Measurements from ENCODE around the gene ADCY10. TPM values are rescaled to one million over a fixed set of nuclear protein-coding genes. Genes with fewer than 3 reads are reported as not detected.
A peak's percentile ranks its signal among the peaks of the same experiment; 100 is the strongest.

Gene ADCY10
- polyA plus RNA-seq, 2 donors: 0.04 TPM; not detected in 1

GRCh38 chr1:167794043-167794442 lies 119.9 kb downstream of the ADCY10 start:
- Histone ChIP-seq H3K4me1 (ENCODE audit: control insufficient read depth in 2 of 2, insufficient read depth in 2 of 2, low read length in 1 of 2) (peaks cover 0 to 7% of the 10 kb centered on the region in 2 donors), H3K9me3 (ENCODE audit: control insufficient read depth in 2 of 2, insufficient read depth in 1 of 2, low read depth in 1 of 2, low read length in 1 of 2) (no peaks in the 10 kb centered on the region), H3K27me3 (ENCODE audit: control insufficient read depth in 1 of 2, insufficient read depth in 2 of 2, low read length in 2 of 2) (no peaks in the 10 kb centered on the region), H3K4me3 (ENCODE audit: low read depth in 1 of 2, low read length in 2 of 2) (no peak overlapping the region), H3K27ac (ENCODE audit: low read depth in 2 of 2, low read length in 1 of 2) (no peak overlapping the region), H3K36me3 (ENCODE audit: control insufficient read depth in 2 of 2, insufficient read depth in 2 of 2, low read length in 1 of 2) (no peaks in the 10 kb centered on the region)
- WGBS, 2 donors: 76 to 77% methylated on average over 1 of the region's 1 CpG

GRCh38 chr1:167792188-167792565 lies 121.8 kb downstream of the ADCY10 start:
- Histone ChIP-seq H3K4me1 (ENCODE audit: control insufficient read depth in 2 of 2, insufficient read depth in 2 of 2, low read length in 1 of 2) (peaks cover 0 to 7% of the 10 kb centered on the region in 2 donors), H3K27ac (ENCODE audit: low read depth in 2 of 2, low read length in 1 of 2) (peak overlapping the region in 1 of 2 donors; percentile 17), H3K4me3 (ENCODE audit: low read depth in 1 of 2, low read length in 2 of 2) (no peak overlapping the region), H3K27me3 (ENCODE audit: control insufficient read depth in 1 of 2, insufficient read depth in 2 of 2, low read length in 2 of 2) (no peaks in the 10 kb centered on the region), H3K9me3 (ENCODE audit: control insufficient read depth in 2 of 2, insufficient read depth in 1 of 2, low read depth in 1 of 2, low read length in 1 of 2) (no peaks in the 10 kb centered on the region), H3K36me3 (ENCODE audit: control insufficient read depth in 2 of 2, insufficient read depth in 2 of 2, low read length in 1 of 2) (peaks cover 0 to 4% of the 10 kb centered on the region in 2 donors)
- WGBS, 2 donors: 79 to 83% methylated on average over 4 of the region's 4 CpGs

GRCh38 chr1:167791281-167792187 lies 122.4 kb downstream of the ADCY10 start:
- Histone ChIP-seq H3K36me3 (ENCODE audit: control insufficient read depth in 2 of 2, insufficient read depth in 2 of 2, low read length in 1 of 2) (peaks cover 0 to 4% of the 10 kb centered on the region in 2 donors), H3K9me3 (ENCODE audit: control insufficient read depth in 2 of 2, insufficient read depth in 1 of 2, low read depth in 1 of 2, low read length in 1 of 2) (no peaks in the 10 kb centered on the region), H3K27ac (ENCODE audit: low read depth in 2 of 2, low read length in 1 of 2) (peak overlapping the region; percentile 58 to 71)

GRCh38 chr1:167790117-167790516 lies 123.8 kb downstream of the ADCY10 start:
- H3K9me3 ChIP-seq (ENCODE audit: control insufficient read depth in 2 of 2, insufficient read depth in 1 of 2, low read depth in 1 of 2, low read length in 1 of 2): no peaks in the 10 kb centered on the region
- peaks cover 0 to 5% of the 10 kb centered on the region in 2 donors for H3K36me3 ChIP-seq (ENCODE audit: control insufficient read depth in 2 of 2, insufficient read depth in 2 of 2, low read length in 1 of 2)
- peaks cover 0 to 7% of the 10 kb centered on the region in 2 donors for H3K4me1 ChIP-seq (ENCODE audit: control insufficient read depth in 2 of 2, insufficient read depth in 2 of 2, low read length in 1 of 2)
- no peaks in the 10 kb centered on the region for H3K27me3 ChIP-seq (ENCODE audit: control insufficient read depth in 1 of 2, insufficient read depth in 2 of 2, low read length in 2 of 2)
- peak overlapping the region; percentile 68 to 74 for H3K27ac ChIP-seq (ENCODE audit: low read depth in 2 of 2, low read length in 1 of 2)
- no peak overlapping the region for H3K4me3 ChIP-seq (ENCODE audit: low read depth in 1 of 2, low read length in 2 of 2)
- 54 to 55% methylated on average over 5 of the region's 5 CpGs for WGBS, 2 donors

More at GRCh38 chr1:167791281-167792187, 122.4 kb downstream of the ADCY10 start:
- no peak overlapping the region for H3K4me3 ChIP-seq (ENCODE audit: low read depth in 1 of 2, low read length in 2 of 2)
- H3K27me3 ChIP-seq (ENCODE audit: control insufficient read depth in 1 of 2, insufficient read depth in 2 of 2, low read length in 2 of 2): no peaks in the 10 kb centered on the region
- WGBS, 2 donors: 47 to 56% methylated on average over 5 of the region's 5 CpGs
- peaks cover 0 to 7% of the 10 kb centered on the region in 2 donors for H3K4me1 ChIP-seq (ENCODE audit: control insufficient read depth in 2 of 2, insufficient read depth in 2 of 2, low read length in 1 of 2)

- H3K27me3 ChIP-seq (ENCODE audit: control insufficient read depth in 1 of 2, insufficient read depth in 2 of 2, low read length in 2 of 2): no peaks in the 10 kb centered on the region
- H3K9me3 ChIP-seq (ENCODE audit: control insufficient read depth in 2 of 2, insufficient read depth in 1 of 2, low read depth in 1 of 2, low read length in 1 of 2): no peaks in the 10 kb centered on the region
- H3K4me3 ChIP-seq (ENCODE audit: low read depth in 1 of 2, low read length in 2 of 2): no peak overlapping the region
- H3K27ac ChIP-seq (ENCODE audit: low read depth in 2 of 2, low read length in 1 of 2): peak overlapping the region; percentile 68 to 74
- H3K4me1 ChIP-seq (ENCODE audit: control insufficient read depth in 2 of 2, insufficient read depth in 2 of 2, low read length in 1 of 2): peaks cover 0 to 7% of the 10 kb centered on the region in 2 donors
- peaks cover 0 to 7% of the 10 kb centered on the region in 2 donors for H3K36me3 ChIP-seq (ENCODE audit: control insufficient read depth in 2 of 2, insufficient read depth in 2 of 2, low read length in 1 of 2)
- WGBS, 2 donors: 51 to 78% methylated on average over 3 of the region's 3 CpGs
Measured at GRCh38 chr1:167789501-167789900, 124.4 kb downstream of the ADCY10 start.

- H3K9me3 ChIP-seq (ENCODE audit: control insufficient read depth in 2 of 2, insufficient read depth in 1 of 2, low read depth in 1 of 2, low read length in 1 of 2): no peaks in the 10 kb centered on the region
Measured at GRCh38 chr1:167786502-167786901, 127.4 kb downstream of the ADCY10 start.

GRCh38 chr1:167784876-167785550 lies 128.9 kb downstream of the ADCY10 start:
- peaks cover 0 to 2% of the 10 kb centered on the region in 2 donors for H3K4me1 ChIP-seq (ENCODE audit: control insufficient read depth in 2 of 2, insufficient read depth in 2 of 2, low read length in 1 of 2)
- no peak overlapping the region for H3K27ac ChIP-seq (ENCODE audit: low read depth in 2 of 2, low read length in 1 of 2)
- H3K36me3 ChIP-seq (ENCODE audit: control insufficient read depth in 2 of 2, insufficient read depth in 2 of 2, low read length in 1 of 2): peaks cover 0 to 7% of the 10 kb centered on the region in 2 donors
- H3K4me3 ChIP-seq (ENCODE audit: low read depth in 1 of 2, low read length in 2 of 2): no peak overlapping the region
- H3K9me3 ChIP-seq (ENCODE audit: control insufficient read depth in 2 of 2, insufficient read depth in 1 of 2, low read depth in 1 of 2, low read length in 1 of 2): no peaks in the 10 kb centered on the region
- no peaks in the 10 kb centered on the region for H3K27me3 ChIP-seq (ENCODE audit: control insufficient read depth in 1 of 2, insufficient read depth in 2 of 2, low read length in 2 of 2)
- 86 to 87% methylated on average over 3 of the region's 3 CpGs for WGBS, 2 donors

More at GRCh38 chr1:167786502-167786901, 127.4 kb downstream of the ADCY10 start:
- peaks cover 0 to 7% of the 10 kb centered on the region in 2 donors for H3K36me3 ChIP-seq (ENCODE audit: control insufficient read depth in 2 of 2, insufficient read depth in 2 of 2, low read length in 1 of 2)
- no peaks in the 10 kb centered on the region for H3K27me3 ChIP-seq (ENCODE audit: control insufficient read depth in 1 of 2, insufficient read depth in 2 of 2, low read length in 2 of 2)
- H3K27ac ChIP-seq (ENCODE audit: low read depth in 2 of 2, low read length in 1 of 2): no peak overlapping the region
- peaks cover 0 to 7% of the 10 kb centered on the region in 2 donors for H3K4me1 ChIP-seq (ENCODE audit: control insufficient read depth in 2 of 2, insufficient read depth in 2 of 2, low read length in 1 of 2)
- WGBS, 2 donors: 89 to 92% methylated on average over 5 of the region's 5 CpGs
- no peak overlapping the region for H3K4me3 ChIP-seq (ENCODE audit: low read depth in 1 of 2, low read length in 2 of 2)

- WGBS, 2 donors: 82 to 93% methylated on average over 1 of the region's 1 CpG
Measured at GRCh38 chr1:167782946-167783345, 131.0 kb downstream of the ADCY10 start.

GRCh38 chr1:167781558-167781957 lies 132.4 kb downstream of the ADCY10 start:
- Histone ChIP-seq H3K4me3 (ENCODE audit: low read depth in 1 of 2, low read length in 2 of 2) (no peak overlapping the region), H3K27ac (ENCODE audit: low read depth in 2 of 2, low read length in 1 of 2) (no peak overlapping the region), H3K4me1 (ENCODE audit: control insufficient read depth in 2 of 2, insufficient read depth in 2 of 2, low read length in 1 of 2) (no peaks in the 10 kb centered on the region), H3K36me3 (ENCODE audit: control insufficient read depth in 2 of 2, insufficient read depth in 2 of 2, low read length in 1 of 2) (peaks cover 0 to 3% of the 10 kb centered on the region in 2 donors), H3K27me3 (ENCODE audit: control insufficient read depth in 1 of 2, insufficient read depth in 2 of 2, low read length in 2 of 2) (no peaks in the 10 kb centered on the region), H3K9me3 (ENCODE audit: control insufficient read depth in 2 of 2, insufficient read depth in 1 of 2, low read depth in 1 of 2, low read length in 1 of 2) (no peaks in the 10 kb centered on the region)
- WGBS, 2 donors: 98 to 99% methylated on average over 2 of the region's 2 CpGs

More at GRCh38 chr1:167782946-167783345, 131.0 kb downstream of the ADCY10 start:
- no peaks in the 10 kb centered on the region for H3K27me3 ChIP-seq (ENCODE audit: control insufficient read depth in 1 of 2, insufficient read depth in 2 of 2, low read length in 2 of 2)
- peaks cover 0 to 7% of the 10 kb centered on the region in 2 donors for H3K36me3 ChIP-seq (ENCODE audit: control insufficient read depth in 2 of 2, insufficient read depth in 2 of 2, low read length in 1 of 2)
- no peak overlapping the region for H3K27ac ChIP-seq (ENCODE audit: low read depth in 2 of 2, low read length in 1 of 2)
- no peaks in the 10 kb centered on the region for H3K4me1 ChIP-seq (ENCODE audit: control insufficient read depth in 2 of 2, insufficient read depth in 2 of 2, low read length in 1 of 2)
- no peaks in the 10 kb centered on the region for H3K9me3 ChIP-seq (ENCODE audit: control insufficient read depth in 2 of 2, insufficient read depth in 1 of 2, low read depth in 1 of 2, low read length in 1 of 2)
- H3K4me3 ChIP-seq (ENCODE audit: low read depth in 1 of 2, low read length in 2 of 2): no peak overlapping the region
